ENCODE results near the gene PAMR1. TPM values are rescaled to one million over a fixed set of nuclear protein-coding genes. Genes with fewer than 3 reads are reported as not detected.

Gene PAMR1
- total and polyA plus RNA-seq, 10 of the 15 experiments (the other 5 are each of a cell fraction or from before 2014, with no cell fraction given) = 0.04 TPM; not detected in 9

- ATAC-seq (peak; percentile 87), DNase-seq (ENCODE audit: low read depth, low spot score) (peak; percentile 45), FAIRE-seq (no peak)
- peaks cover 25% of the 10 kb centered on the region for H3K4me1 ChIP-seq (ENCODE audit: control insufficient read depth, insufficient read depth, low read length)
- in situ Hi-C loops (cut with MboI) = loop anchor here (5.0 to 10.0 kb wide), 3 partner anchors 395 to 877 kb away; partner anchors contain the start of gene ELF5
- ChIA-PET SMC1A (ENCODE audit: uncharacterized antibody, unreplicated experiment) (interaction anchor here (0.7 to 7.6 kb wide), 47 partner anchors 8 to 948 kb away, joined by 3 to 110 read pairs (median 4); partner anchors contain the start of gene ELF5), POLR2A (no interaction called here), RAD21 (ENCODE audit: unreplicated experiment) (interaction anchor here (0.6 to 7.6 kb wide), 26 partner anchors 11 to 879 kb away, joined by 3 to 100 read pairs (median 5); partner anchors contain the start of gene ELF5), CTCF (interaction anchor here (0.5 to 7.3 kb wide), 46 partner anchors 9 to 1029 kb away, joined by 3 to 172 read pairs (median 5); partner anchors contain the start of gene ELF5)
- no peaks in the 10 kb centered on the region for H3K36me3 ChIP-seq (ENCODE audit: control insufficient read depth in 2 of 2, insufficient read depth in 2 of 2, low read length in 1 of 2)
- H2AFZ ChIP-seq (ENCODE audit: control insufficient read depth, low read depth, low read length) = peak overlapping the region; percentile 7; the same call in 1 of the 2 replicates
- no peak overlapping the region for H3K9ac ChIP-seq (ENCODE audit: control insufficient read depth, insufficient read depth, low read length)
- no peak overlapping the region for H3K27ac ChIP-seq (ENCODE audit: control insufficient read depth, insufficient read depth)
- 10% methylated on average over 13 of the region's 13 CpGs for WGBS (ENCODE audit: insufficient coverage, insufficient replicate concordance, low lambda C conversion rate, missing lambda C conversion rate)
- peak overlapping the region; percentile 21; the same call in 1 of the 2 replicates for H3K4me3 ChIP-seq
- H3K9me3 ChIP-seq (replicated peaks; ENCODE audit: control insufficient read depth, insufficient read depth, low read length) = no peaks in the 10 kb centered on the region
- intact Hi-C loops (cut with micrococcal nuclease; ENCODE audit: unreplicated experiment) = loop anchor here (1.0 to 5.0 kb wide), 12 partner anchors 79 to 880 kb away; partner anchors contain the start of genes APIP, ELF5 and PDHX
- no peaks in the 10 kb centered on the region for H3K79me2 ChIP-seq (ENCODE audit: control insufficient read depth, insufficient read depth, low read length)
- H4K20me1 ChIP-seq (ENCODE audit: control insufficient read depth, insufficient read depth) = no peaks in the 10 kb centered on the region
- no peaks in the 10 kb centered on the region; a peak in 1 of 4 replicates for H3K27me3 ChIP-seq (replicated peaks in 1 of 2; ENCODE audit: control insufficient read depth in 2 of 2, insufficient read depth in 2 of 2, low read length in 1 of 2)
- H3K4me2 ChIP-seq (ENCODE audit: control insufficient read depth, insufficient read depth) = peak overlapping the region; percentile 65
- BruUV-seq (replicated peaks) = no TSS peak
- 0 out of 2 replicates have a peak, but pooled peaks have one; percentile 8 for TF ChIP-seq IKZF1 (conservative IDR thresholded peaks at IDR 0.05)
- peak; percentile 65 for TF ChIP-seq FOXM1 (IDR thresholded peaks at IDR 0.05; ENCODE audit: low read depth, low read length)
- TF ChIP-seq NBN (IDR thresholded peaks at IDR 0.05) = 0 out of 2 replicates have a peak, but pooled peaks have one; percentile 46
- peak; percentile 99 for TF ChIP-seq RAD21 (IDR thresholded peaks at IDR 0.05; ENCODE audit: insufficient read depth, low read depth, low read length)
- peak in 1 of 2 experiments; percentile 60; a peak in 2 of 3 replicates for TF ChIP-seq EGR1 (IDR thresholded peaks at IDR 0.05; ENCODE audit: borderline replicate concordance in 1 of 2, low read depth in 2 of 2, low read length in 2 of 2)
- no peak for TF ChIP-seq NR2C1 (IDR thresholded peaks at IDR 0.05)
- no peak for TF ChIP-seq CBX3 (IDR thresholded peaks at IDR 0.05; ENCODE audit: borderline replicate concordance, low read depth)
- TF ChIP-seq, protein P1, sequence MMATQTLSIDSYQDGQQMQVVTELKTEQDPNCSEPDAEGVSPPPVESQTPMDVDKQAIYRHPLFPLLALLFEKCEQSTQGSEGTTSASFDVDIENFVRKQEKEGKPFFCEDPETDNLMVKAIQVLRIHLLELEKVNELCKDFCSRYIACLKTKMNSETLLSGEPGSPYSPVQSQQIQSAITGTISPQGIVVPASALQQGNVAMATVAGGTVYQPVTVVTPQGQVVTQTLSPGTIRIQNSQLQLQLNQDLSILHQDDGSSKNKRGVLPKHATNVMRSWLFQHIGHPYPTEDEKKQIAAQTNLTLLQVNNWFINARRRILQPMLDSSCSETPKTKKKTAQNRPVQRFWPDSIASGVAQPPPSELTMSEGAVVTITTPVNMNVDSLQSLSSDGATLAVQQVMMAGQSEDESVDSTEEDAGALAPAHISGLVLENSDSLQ (IDR thresholded peaks at IDR 0.05) = peak; percentile 58; the same call in 1 of the 2 replicates
- peak; percentile 84 to 93 (median 93); a peak in 5 of 6 replicates for TF ChIP-seq CTCF (IDR thresholded peaks at IDR 0.05 in 2 of 3, conservative IDR thresholded peaks at IDR 0.05 in 1 of 3; ENCODE audit: control insufficient read depth in 2 of 3, extremely low read depth in 1 of 3, insufficient read depth in 1 of 3, low read depth in 3 of 3, low read length in 3 of 3)
- TF ChIP-seq SMC3 (IDR thresholded peaks at IDR 0.05; ENCODE audit: borderline replicate concordance, low read length) = peak; percentile 96
- TF ChIP-seq YY1 (IDR thresholded peaks at IDR 0.05; ENCODE audit: low read depth, low read length) = peak; percentile 68; the same call in 1 of the 2 replicates
- peak; percentile 33; the same call in 1 of the 2 replicates for TF ChIP-seq RUNX3 (IDR thresholded peaks at IDR 0.05; ENCODE audit: low read length)
- peak; percentile 35; the same call in 1 of the 2 replicates for TF ChIP-seq IRF4 (IDR thresholded peaks at IDR 0.05; ENCODE audit: low read depth, low read length)
- TF ChIP-seq SKIL (IDR thresholded peaks at IDR 0.05; ENCODE audit: low read depth, poor library complexity, severe bottlenecking) = peak; percentile 24
- TF ChIP-seq CREM (IDR thresholded peaks at IDR 0.05; ENCODE audit: low read depth) = no peak
- TF ChIP-seq CHD2 (IDR thresholded peaks at IDR 0.05; ENCODE audit: borderline replicate concordance, low read depth, low read length) = 0 out of 2 replicates have a peak, but pooled peaks have one; percentile 45
- 0 out of 2 replicates have a peak, but pooled peaks have one; percentile 35 for TF ChIP-seq MEF2A (IDR thresholded peaks at IDR 0.05; ENCODE audit: insufficient read depth, low read depth, low read length)
Observed at GRCh38 chr11:35391922-35392688, 133.3 kb downstream of the PAMR1 start.
